HEK293 (cell line): ENCODE data around the gene CNGB1.
"Not testable (repeated sequence)": the region's sequence is repeated elsewhere in the genome, so short reads cannot be mapped to it uniquely, and the experiment has no call there.

Experiments used
- MYNN ChIP-seq: fragments of 450-650 bp; formaldehyde crosslinking; IDR thresholded peaks from 2 replicates; pipeline ENCODE4 v1.5.1; 2016; ENCODE audit warnings: missing biosample characterization, missing genetic modification characterization, borderline replicate concordance
- ZFP37 ChIP-seq: fragments of 450-650 bp; formaldehyde crosslinking; IDR thresholded peaks from 2 replicates; pipeline ENCODE4 v1.5.1; 2016; ENCODE audit warnings: missing biosample characterization, missing genetic modification characterization
- ZNF169 ChIP-seq: fragments of 450-650 bp; formaldehyde crosslinking; IDR thresholded peaks from 2 replicates; pipeline ENCODE4 v1.5.1; 2016; ENCODE audit warnings: missing biosample characterization, missing genetic modification characterization
- ZNF571 ChIP-seq: fragments of 450-650 bp; formaldehyde crosslinking; IDR thresholded peaks from 2 replicates; pipeline ENCODE4 v1.5.0; 2017; ENCODE audit warnings: missing biosample characterization, missing genetic modification characterization

DNA sequence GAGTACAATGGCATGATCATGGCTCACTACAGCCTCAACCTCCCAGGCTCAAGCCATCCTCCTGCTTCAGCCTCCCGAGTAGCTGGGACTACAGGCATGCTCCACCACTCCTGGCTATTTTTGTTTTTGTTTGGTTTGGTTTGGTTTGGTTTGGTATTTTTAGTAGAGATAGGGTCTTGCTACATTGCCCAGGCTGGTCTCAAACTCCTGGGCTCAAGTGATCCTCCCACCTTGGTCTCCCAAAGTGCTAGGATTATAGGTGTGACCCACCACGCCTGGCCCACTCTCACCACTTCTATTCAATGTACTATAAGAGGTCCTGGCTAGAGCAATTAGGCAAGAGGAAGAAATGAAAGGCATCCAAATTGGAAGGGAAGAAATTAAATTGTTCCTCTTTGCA lies 29.0 kb downstream of the CNGB1 start:
- TF ChIP-seq MYNN (tag by site-specific recombination); ZNF571; ZNF169 (tag by site-specific recombination); ZFP37 (tag by site-specific recombination): not testable (repeated sequence)
